ENCODE measurements around the gene TLE6. TPM values are rescaled to one million over a fixed set of nuclear protein-coding genes. Genes with fewer than 3 reads are reported as not detected.

TLE6 gene
- total and polyA plus RNA-seq, 10 of the 15 experiments (the other 5 are each of a cell fraction or from before 2014, with no cell fraction given): 2.7 to 13.8 (median 6.4) TPM

GRCh38 chr19:2978166-2978767 is 903 bp downstream of the TLE6 start:
- H3K4me3 ChIP-seq: no peak overlapping the region
- intact Hi-C loops (cut with micrococcal nuclease; ENCODE audit: unreplicated experiment) (no loop called here), in situ Hi-C loops (cut with MboI) (no loop called here)
- no peaks in the 10 kb centered on the region for H3K79me2 ChIP-seq (ENCODE audit: control insufficient read depth, insufficient read depth, low read length)
- RAD21 ChIA-PET (ENCODE audit: unreplicated experiment): no interaction called here
- DNase-seq (ENCODE audit: low read depth, low spot score) (no peak), FAIRE-seq (no peak), ATAC-seq (no peak)
- H3K9me3 ChIP-seq (replicated peaks; ENCODE audit: control insufficient read depth, insufficient read depth, low read length): no peaks in the 10 kb centered on the region
- TF ChIP-seq YBX1 (IDR thresholded peaks at IDR 0.05) (no peak), ZNF217 (IDR thresholded peaks at IDR 0.05) (no peak), EZH2 (IDR thresholded peaks at IDR 0.05; ENCODE audit: borderline replicate concordance, control insufficient read depth, low read depth, low read length) (no peak), IRF4 (IDR thresholded peaks at IDR 0.05; ENCODE audit: low read depth, low read length) (no peak)
- H3K9ac ChIP-seq (ENCODE audit: control insufficient read depth, insufficient read depth, low read length): no peak overlapping the region
- H3K36me3 ChIP-seq (ENCODE audit: control insufficient read depth in 2 of 2, insufficient read depth in 2 of 2, low read length in 1 of 2): no peaks in the 10 kb centered on the region
- peak overlapping the region; percentile 84 for H3K4me2 ChIP-seq (ENCODE audit: control insufficient read depth, insufficient read depth)
- POLR2A ChIA-PET: interaction anchor here (1.1 kb wide), 1 partner anchor 23 kb away, joined by 4 read pairs; no protein-coding TSS in a partner anchor
- BruUV-seq (replicated peaks): no TSS peak
- SMC1A ChIA-PET (ENCODE audit: uncharacterized antibody, unreplicated experiment): interaction anchor here (1.2 kb wide), 1 partner anchor 28 kb away, joined by 5 read pairs; no protein-coding TSS in a partner anchor
- no peak overlapping the region; the same call in 1 of the 2 replicates for H3K27ac ChIP-seq (ENCODE audit: control insufficient read depth, insufficient read depth)
- no peak overlapping the region for H2AFZ ChIP-seq (ENCODE audit: control insufficient read depth, low read depth, low read length)
- peaks cover 12% of the 10 kb centered on the region for H3K4me1 ChIP-seq (ENCODE audit: control insufficient read depth, insufficient read depth, low read length)
- CTCF ChIA-PET: interaction anchor here (1.2 to 1.3 kb wide), 2 partner anchors 59 to 194 kb away, joined by 3 to 4 read pairs; no protein-coding TSS in a partner anchor
- no peaks in the 10 kb centered on the region for H4K20me1 ChIP-seq (ENCODE audit: control insufficient read depth, insufficient read depth)
- 78% methylated on average over 11 of the region's 11 CpGs for WGBS (ENCODE audit: insufficient coverage, insufficient replicate concordance, low lambda C conversion rate, missing lambda C conversion rate)
- no peaks in the 10 kb centered on the region; a peak in 1 of 4 replicates for H3K27me3 ChIP-seq (replicated peaks in 1 of 2; ENCODE audit: control insufficient read depth in 2 of 2, insufficient read depth in 2 of 2, low read length in 1 of 2)

- Histone ChIP-seq H3K4me3 (no peak overlapping the region), H3K36me3 (ENCODE audit: control insufficient read depth in 2 of 2, insufficient read depth in 2 of 2, low read length in 1 of 2) (no peaks in the 10 kb centered on the region), H3K27me3 (replicated peaks in 1 of 2; ENCODE audit: control insufficient read depth in 2 of 2, insufficient read depth in 2 of 2, low read length in 1 of 2) (no peaks in the 10 kb centered on the region; a peak in 2 of 4 replicates), H3K27ac (ENCODE audit: control insufficient read depth, insufficient read depth) (no peak overlapping the region), H3K4me1 (ENCODE audit: control insufficient read depth, insufficient read depth, low read length) (peaks cover 17% of the 10 kb centered on the region), H4K20me1 (ENCODE audit: control insufficient read depth, insufficient read depth) (no peaks in the 10 kb centered on the region), H3K9ac (ENCODE audit: control insufficient read depth, insufficient read depth, low read length) (no peak overlapping the region), H3K79me2 (ENCODE audit: control insufficient read depth, insufficient read depth, low read length) (no peaks in the 10 kb centered on the region), H3K4me2 (ENCODE audit: control insufficient read depth, insufficient read depth) (no peak overlapping the region), H2AFZ (ENCODE audit: control insufficient read depth, low read depth, low read length) (no peak overlapping the region), H3K9me3 (replicated peaks; ENCODE audit: control insufficient read depth, insufficient read depth, low read length) (no peaks in the 10 kb centered on the region)
- intact Hi-C loops (cut with micrococcal nuclease; ENCODE audit: unreplicated experiment): no loop called here
- ATAC-seq (no peak), FAIRE-seq (no peak), DNase-seq (ENCODE audit: low read depth, low spot score) (no peak)
- RAD21 ChIA-PET (ENCODE audit: unreplicated experiment): no interaction called here
- POLR2A ChIA-PET: no interaction called here
- WGBS (ENCODE audit: insufficient coverage, insufficient replicate concordance, low lambda C conversion rate, missing lambda C conversion rate): 89% methylated on average over 9 of the region's 9 CpGs
- SMC1A ChIA-PET (ENCODE audit: uncharacterized antibody, unreplicated experiment): no interaction called here
- no TSS peak for BruUV-seq (replicated peaks)
- TF ChIP-seq EP300 (IDR thresholded peaks at IDR 0.05; ENCODE audit: borderline replicate concordance in 1 of 2, control insufficient read depth in 1 of 2, low read depth in 2 of 2, low read length in 2 of 2) (no peak), BCL11A (IDR thresholded peaks at IDR 0.05; ENCODE audit: low read depth, low read length) (no peak), ZNF207 (IDR thresholded peaks at IDR 0.05; ENCODE audit: borderline replicate concordance) (no peak), FOS (IDR thresholded peaks at IDR 0.05; ENCODE audit: borderline replicate concordance, extremely low read depth, insufficient read length) (no peak), NR2C1 (IDR thresholded peaks at IDR 0.05) (no peak), CBX3 (IDR thresholded peaks at IDR 0.05; ENCODE audit: borderline replicate concordance, low read depth) (no peak), NBN (IDR thresholded peaks at IDR 0.05) (no peak), ZSCAN29 (IDR thresholded peaks at IDR 0.05) (no peak), ZNF622 (IDR thresholded peaks at IDR 0.05) (no peak), SREBF2 (IDR thresholded peaks at IDR 0.05; ENCODE audit: low read length) (no peak), SUZ12 (IDR thresholded peaks at IDR 0.05; ENCODE audit: unreplicated experiment) (no peak), SMC3 (IDR thresholded peaks at IDR 0.05; ENCODE audit: borderline replicate concordance, low read length) (no peak), NFIC (IDR thresholded peaks at IDR 0.05; ENCODE audit: low read depth, low read length) (no peak)
- TF ChIP-seq, protein P1, sequence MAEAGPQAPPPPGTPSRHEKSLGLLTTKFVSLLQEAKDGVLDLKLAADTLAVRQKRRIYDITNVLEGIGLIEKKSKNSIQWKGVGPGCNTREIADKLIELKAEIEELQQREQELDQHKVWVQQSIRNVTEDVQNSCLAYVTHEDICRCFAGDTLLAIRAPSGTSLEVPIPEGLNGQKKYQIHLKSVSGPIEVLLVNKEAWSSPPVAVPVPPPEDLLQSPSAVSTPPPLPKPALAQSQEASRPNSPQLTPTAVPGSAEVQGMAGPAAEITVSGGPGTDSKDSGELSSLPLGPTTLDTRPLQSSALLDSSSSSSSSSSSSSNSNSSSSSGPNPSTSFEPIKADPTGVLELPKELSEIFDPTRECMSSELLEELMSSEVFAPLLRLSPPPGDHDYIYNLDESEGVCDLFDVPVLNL (IDR thresholded peaks at IDR 0.05; ENCODE audit: low read depth, low read length): no peak
- in situ Hi-C loops (cut with MboI): no loop called here
- CTCF ChIA-PET: interaction anchor here (1.2 kb wide), 1 partner anchor 195 kb away, joined by 3 read pairs; no protein-coding TSS in a partner anchor
Observed at GRCh38 chr19:2978772-2979171, 1.4 kb downstream of the TLE6 start.

Measured in GM12878 (cell line).